Heart left ventricle (tissue), 16 donors: Measurements from ENCODE around the gene NELL1. TPM values are rescaled to one million over a fixed set of nuclear protein-coding genes. Genes with fewer than 3 reads are reported as not detected.

Experiments used
- ATAC-seq, 4 donors: fragments of 200-7000 bp; cut with Tn5 transposase; one replicate each; pipeline ENCODE4 v1.9.1; 2020 to 2022; ENCODE audit warnings: moderate library complexity in 4 of 4, mild to moderate bottlenecking in 3 of 4, moderate number of reproducible peaks in 1 of 4
- DNase-seq, 5 donors: peaks; one replicate each; pipeline ENCODE4 v3.0.0-alpha.2; 2020
- H3K27ac ChIP-seq, 12 donors: fragments of 200-600 bp; sonication (generic) in 4 of 12; one replicate each; pipeline versions ENCODE4 v1.5.0 to v1.8.0; 2016 to 2022; ENCODE audit warnings: mild to moderate bottlenecking in 2 of 12
- H3K27me3 ChIP-seq, 9 donors: fragments of 200-600 bp; sonication (generic) in 2 of 9; one replicate each; pipeline versions ENCODE4 v1.5.1 to v1.8.0; 2016 to 2022; ENCODE audit warnings: mild to moderate bottlenecking in 3 of 9
- H3K36me3 ChIP-seq, 9 donors: fragments of 200-600 bp; sonication (generic) in 2 of 9; one replicate each; pipeline versions ENCODE4 v1.5.0 to v1.8.0; 2018 to 2022; ENCODE audit warnings: mild to moderate bottlenecking in 2 of 9
- H3K4me1 ChIP-seq, 12 donors: fragments of 200-600 bp; sonication (generic) in 4 of 12; one replicate each; pipeline versions ENCODE4 v1.5.0 to v1.8.0; 2016 to 2022; ENCODE audit warnings: mild to moderate bottlenecking in 3 of 12
- H3K4me3 ChIP-seq, 12 donors: fragments of 200-600 bp; sonication (generic) in 4 of 12; one replicate each; pipeline versions ENCODE4 v1.5.0 to v1.8.0; 2017 to 2022; ENCODE audit warnings: mild to moderate bottlenecking in 9 of 12, moderate library complexity in 4 of 12
- H3K9me3 ChIP-seq, 12 donors: fragments of 200-600 bp; sonication (generic) in 4 of 12; one replicate each; pipeline versions ENCODE4 v1.5.0 to v1.8.0; 2016 to 2022; ENCODE audit warnings: mild to moderate bottlenecking in 1 of 12
- POLR2A ChIP-seq, 2 donors: fragments of 450-650 bp; IDR thresholded peaks; one replicate each; pipeline ENCODE4 v1.6.1; 2017; ENCODE audit warnings: antibody characterized with exemption in 2 of 2, mild to moderate bottlenecking in 2 of 2, moderate library complexity in 2 of 2
- WGBS, 4 donors: extraction: QIAGEN DNeasy Blood & Tissue Kit in 2 of 4; methylation state at CpG; one replicate each; pipeline versions ENCODE4 v1.1.5 to v1.1.7; 2013 to 2018; 5-methylcytosine and 5-hydroxymethylcytosine counted together
- intact Hi-C, 10 donors: fragments of 100-400 bp; cut with DNase I; formaldehyde crosslinking; loops; one replicate each; pipeline versions ENCODE4 v1.11.1 to v1.14.2; 2022
- polyA plus RNA-seq, 2 donors: library from polyadenylated mRNA; stranded (reverse); fragments of 200-250 nt; gene quantifications; one replicate each; pipeline ENCODE4 v1.2.3, GENCODE V29; 2013
- total RNA-seq, 9 donors: library from RNA; depleted of rRNA in 2 of 9; stranded (reverse); fragments of >200 nt in 2 of 9; fragmentation: NEBNext Ultra II Directional in 3 of 9; extraction: Animal tissue kit (Norgen Biotek cat#: 25700) in 3 of 9; gene quantifications; one replicate each; pipeline versions ENCODE4 v1.1.0 to v1.2.4, GENCODE V29; 2016 to 2023
- TF ChIP-seq, protein P1 (sequence below), 12 donors: fragments of 200-600 bp; sonication (generic) in 4 of 12; IDR thresholded peaks; one replicate each; pipeline versions ENCODE4 v1.5.0 to v1.8.0; 2018 to 2022; ENCODE audit warnings: antibody characterized with exemption in 12 of 12, mild to moderate bottlenecking in 5 of 12
- donor health status: ischemic (EF 13 %, LVEDD 7.1; RV severe dilation, severe dysfunction).
- donor health status: healthy with polysubstance abuse.
- donor health status: DM: no; HTN: yes; CAD: no.
- donor health status: DM: no; HTN: no; CAD: no.
- donor health status: ischemic (EF 25% LVEDD 6.9; RV normal size, moderate dysfunction).
- donor health status: ischemic (EF 25% LVEDD 5.7; RV mildly dilated, moderate dysfunction).
- donor health status: healthy.
- donor health status: DM: yes; HTN: yes; CAD: no.
- donor health status: ischemic (EF 35%, LVEDD 5.7; RV mildly dilated, moderate dysfunction).
- donor health status: nonischemic (EF 11% LVEDD 7.7; RV severe dilation, severe dysfunction).
- donor health status: DM: yes; HTN: yes; CAD: no.
- donor health status: PGD.
- donor health status: ischemic (EF 29% LVEDD 5.4; RV normal size, mild dysfunction).
- donor health status: nonischemic (EF 23%, LVEDD 6.1; RV moderate dilation, normal function).

Gene NELL1
- total and polyA plus RNA-seq, 11 donors = 1.6 TPM; not detected in 10

DNA sequence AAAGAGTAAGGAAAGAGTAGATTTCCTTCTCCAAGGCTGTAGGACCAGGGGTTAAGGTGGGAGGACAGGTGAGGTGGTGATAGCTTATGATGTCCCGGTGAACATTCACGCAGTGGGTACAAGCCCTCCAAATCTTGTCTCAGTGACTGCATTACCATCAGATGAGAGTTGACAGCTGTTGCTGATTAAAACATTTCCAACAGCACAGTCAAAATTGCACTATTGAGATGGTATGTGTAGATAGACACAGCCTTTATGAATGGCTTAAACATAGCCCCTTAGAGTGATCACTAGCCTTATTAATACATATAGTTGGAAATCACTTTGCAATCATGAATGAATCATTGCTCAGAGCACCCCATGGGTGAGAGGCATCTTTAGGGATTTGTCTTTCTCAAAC is 7.3 kb downstream of the NELL1 start:
- intact Hi-C loops = no loop called here
- 92 to 95% (median 94%) methylated on average over 2 of the region's 2 CpGs for WGBS, 4 donors
- H3K4me1 ChIP-seq = no peaks in the 10 kb centered on the region
- ATAC-seq (no peak), DNase-seq (no peak)
- H3K9me3 ChIP-seq = peaks cover 0 to 7% (median 0%) of the 10 kb centered on the region in 12 donors
- H3K27me3 ChIP-seq = peaks cover 0 to 44% (median 9%) of the 10 kb centered on the region in 9 donors
- H3K4me3 ChIP-seq = no peak overlapping the region
- TF ChIP-seq POLR2A (IDR thresholded peaks at IDR 0.05) = no peak
- TF ChIP-seq, protein P1, sequence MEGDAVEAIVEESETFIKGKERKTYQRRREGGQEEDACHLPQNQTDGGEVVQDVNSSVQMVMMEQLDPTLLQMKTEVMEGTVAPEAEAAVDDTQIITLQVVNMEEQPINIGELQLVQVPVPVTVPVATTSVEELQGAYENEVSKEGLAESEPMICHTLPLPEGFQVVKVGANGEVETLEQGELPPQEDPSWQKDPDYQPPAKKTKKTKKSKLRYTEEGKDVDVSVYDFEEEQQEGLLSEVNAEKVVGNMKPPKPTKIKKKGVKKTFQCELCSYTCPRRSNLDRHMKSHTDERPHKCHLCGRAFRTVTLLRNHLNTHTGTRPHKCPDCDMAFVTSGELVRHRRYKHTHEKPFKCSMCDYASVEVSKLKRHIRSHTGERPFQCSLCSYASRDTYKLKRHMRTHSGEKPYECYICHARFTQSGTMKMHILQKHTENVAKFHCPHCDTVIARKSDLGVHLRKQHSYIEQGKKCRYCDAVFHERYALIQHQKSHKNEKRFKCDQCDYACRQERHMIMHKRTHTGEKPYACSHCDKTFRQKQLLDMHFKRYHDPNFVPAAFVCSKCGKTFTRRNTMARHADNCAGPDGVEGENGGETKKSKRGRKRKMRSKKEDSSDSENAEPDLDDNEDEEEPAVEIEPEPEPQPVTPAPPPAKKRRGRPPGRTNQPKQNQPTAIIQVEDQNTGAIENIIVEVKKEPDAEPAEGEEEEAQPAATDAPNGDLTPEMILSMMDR (IDR thresholded peaks at IDR 0.05) = no peak
- H3K27ac ChIP-seq = no peak overlapping the region
- H3K36me3 ChIP-seq = no peaks in the 10 kb centered on the region

DNA sequence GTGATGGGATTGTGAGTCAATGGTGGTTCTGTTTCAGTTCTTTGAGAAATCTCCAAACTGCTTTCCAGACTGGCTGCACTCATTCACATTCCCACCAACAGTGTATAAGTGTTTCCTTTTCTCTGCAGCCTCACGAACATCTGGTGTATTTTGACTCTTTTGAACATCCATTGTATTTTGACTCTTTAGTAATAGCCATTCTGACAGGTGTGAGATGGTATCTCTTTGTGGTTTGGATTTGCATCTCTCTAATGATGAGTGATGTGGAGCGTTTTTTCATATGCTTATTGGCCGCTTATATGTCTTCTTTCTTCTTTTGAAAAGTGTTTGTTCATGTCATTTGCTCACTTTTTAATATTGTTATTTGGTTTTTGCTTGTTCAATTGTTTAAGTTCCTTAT is 19.4 kb downstream of the NELL1 start:
- no peak for ATAC-seq
- Histone ChIP-seq H3K4me1 (no peaks in the 10 kb centered on the region), H3K9me3 (no peaks in the 10 kb centered on the region), H3K27ac (no peak overlapping the region), H3K4me3 (no peak overlapping the region), H3K27me3 (no peaks in the 10 kb centered on the region), H3K36me3 (no peaks in the 10 kb centered on the region)
- TF ChIP-seq POLR2A (IDR thresholded peaks at IDR 0.05) = no peak
- TF ChIP-seq, protein P1 (IDR thresholded peaks at IDR 0.05) = no peak
- 70 to 80% (median 73%) methylated on average over 3 of the region's 3 CpGs for WGBS, 4 donors
- intact Hi-C loops = no loop called here
- no peak for DNase-seq

DNA sequence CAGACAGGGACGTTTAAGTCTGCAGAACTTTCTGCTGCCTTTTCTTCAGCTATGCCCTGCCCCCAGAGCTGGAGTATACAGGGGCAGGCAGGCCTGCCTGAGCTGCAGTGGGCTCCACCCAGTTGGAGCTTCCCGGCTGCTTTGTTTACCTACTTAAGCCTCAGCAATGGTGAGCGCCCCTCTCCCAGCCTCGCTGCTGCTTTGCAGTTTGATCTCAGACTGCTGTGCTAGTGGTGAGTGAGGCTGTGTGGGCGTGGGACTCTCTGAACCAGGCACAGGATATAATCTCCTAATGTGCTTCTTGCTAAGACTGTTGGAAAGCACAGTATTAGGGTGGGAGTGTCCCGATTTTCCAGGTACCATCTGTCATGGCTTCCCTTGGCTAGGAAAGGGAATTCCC is 38.5 kb downstream of the NELL1 start:
- Histone ChIP-seq H3K9me3 (peaks cover 0 to 25% (median 0%) of the 10 kb centered on the region in 12 donors), H3K4me3 (no peak overlapping the region), H3K4me1 (no peaks in the 10 kb centered on the region), H3K36me3 (no peaks in the 10 kb centered on the region), H3K27me3 (no peaks in the 10 kb centered on the region), H3K27ac (no peak overlapping the region)
- intact Hi-C loops = no loop called here
- ATAC-seq = no peak
- no peak for TF ChIP-seq POLR2A (IDR thresholded peaks at IDR 0.05)
- TF ChIP-seq, protein P1 (IDR thresholded peaks at IDR 0.05) = no peak
- DNase-seq = no peak
- WGBS, 4 donors = 63 to 81% (median 66%) methylated on average over 6 of the region's 6 CpGs

DNA sequence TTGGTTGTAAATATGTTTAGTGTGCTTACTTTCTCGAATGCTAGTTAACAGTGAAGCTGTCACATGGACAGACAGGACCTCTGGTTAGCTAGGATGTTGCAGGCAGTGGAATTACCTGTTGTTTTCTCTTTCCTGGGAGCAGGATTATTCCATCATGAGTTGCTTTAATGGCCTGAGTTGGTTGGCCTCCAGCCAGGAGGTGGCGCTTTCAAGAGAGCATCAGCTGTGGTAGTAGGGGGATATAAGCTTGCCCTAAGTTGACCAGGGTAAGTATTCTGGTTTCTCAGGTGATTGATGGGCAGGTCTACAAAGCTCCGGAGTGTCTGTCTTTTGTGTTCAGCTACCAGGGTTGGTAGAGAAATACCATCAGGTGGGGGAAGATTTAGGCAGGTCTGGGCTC is 43.5 kb downstream of the NELL1 start:
- H3K27ac ChIP-seq = no peak overlapping the region
- DNase-seq (no peak), ATAC-seq (no peak)
- no peaks in the 10 kb centered on the region for H3K4me1 ChIP-seq
- intact Hi-C loops = no loop called here
- no peak overlapping the region for H3K4me3 ChIP-seq
- TF ChIP-seq, protein P1 (IDR thresholded peaks at IDR 0.05) = no peak
- TF ChIP-seq POLR2A (IDR thresholded peaks at IDR 0.05) = no peak
- H3K36me3 ChIP-seq = no peaks in the 10 kb centered on the region
- H3K9me3 ChIP-seq = peaks cover 0 to 22% (median 0%) of the 10 kb centered on the region in 12 donors
- 72 to 81% (median 80%) methylated on average over 3 of the region's 3 CpGs for WGBS, 4 donors
- H3K27me3 ChIP-seq = no peaks in the 10 kb centered on the region
